HuH-7.5 (cell line): ENCODE results near the gene FIBIN.
A peak's percentile ranks its signal among the peaks of the same experiment; 100 is the strongest.

ENCODE experiments used
- DNase-seq: peaks from one replicate; pipeline ENCODE4 v3.0.0; 2011; ENCODE audit warnings: low spot score

The FIBIN gene

GRCh38 chr11:27022659-27023251 lies 28.8 kb downstream of the FIBIN start:
- DNase-seq = no peak

GRCh38 chr11:27024865-27025264 lies 31.0 kb downstream of the FIBIN start:
- DNase-seq = no peak

- peak; percentile 52 for DNase-seq
Measured at GRCh38 chr11:27025312-27025955, 31.5 kb downstream of the FIBIN start.

GRCh38 chr11:27025957-27026733 lies 32.2 kb downstream of the FIBIN start:
- DNase-seq = peak; percentile 48

GRCh38 chr11:27028561-27028965 lies 34.7 kb downstream of the FIBIN start:
- DNase-seq = no peak

GRCh38 chr11:27029966-27030365 lies 36.1 kb downstream of the FIBIN start:
- DNase-seq = no peak

GRCh38 chr11:27031754-27032153 lies 37.8 kb downstream of the FIBIN start:
- DNase-seq = no peak

- no peak for DNase-seq
Measured at GRCh38 chr11:27039873-27040272, 46.0 kb downstream of the FIBIN start.

- no peak for DNase-seq
Measured at GRCh38 chr11:27040302-27041115, 46.6 kb downstream of the FIBIN start, which contains the start of gene BBOX1. Gene BBOX1 (plus strand): TSS chr11:27040815. CDS start chr11:27055431, 14,616 bp downstream.

GRCh38 chr11:27041141-27041899 lies 47.4 kb downstream of the FIBIN start:
- DNase-seq = no peak
